AML-193 (cell line): ENCODE data around the gene MXD4.
A peak's percentile ranks its signal among the peaks of the same experiment; 100 is the strongest.

Experiments used
- DNase-seq, 2 experiments: peaks; one replicate each; lab custom pipeline; 2025; lab: John Stamatoyannopoulos, UW

Gene MXD4

GRCh38 chr4:2291705-2292645, 30.1 kb upstream of the MXD4 start:
- DNase-seq, result no peak

DNA sequence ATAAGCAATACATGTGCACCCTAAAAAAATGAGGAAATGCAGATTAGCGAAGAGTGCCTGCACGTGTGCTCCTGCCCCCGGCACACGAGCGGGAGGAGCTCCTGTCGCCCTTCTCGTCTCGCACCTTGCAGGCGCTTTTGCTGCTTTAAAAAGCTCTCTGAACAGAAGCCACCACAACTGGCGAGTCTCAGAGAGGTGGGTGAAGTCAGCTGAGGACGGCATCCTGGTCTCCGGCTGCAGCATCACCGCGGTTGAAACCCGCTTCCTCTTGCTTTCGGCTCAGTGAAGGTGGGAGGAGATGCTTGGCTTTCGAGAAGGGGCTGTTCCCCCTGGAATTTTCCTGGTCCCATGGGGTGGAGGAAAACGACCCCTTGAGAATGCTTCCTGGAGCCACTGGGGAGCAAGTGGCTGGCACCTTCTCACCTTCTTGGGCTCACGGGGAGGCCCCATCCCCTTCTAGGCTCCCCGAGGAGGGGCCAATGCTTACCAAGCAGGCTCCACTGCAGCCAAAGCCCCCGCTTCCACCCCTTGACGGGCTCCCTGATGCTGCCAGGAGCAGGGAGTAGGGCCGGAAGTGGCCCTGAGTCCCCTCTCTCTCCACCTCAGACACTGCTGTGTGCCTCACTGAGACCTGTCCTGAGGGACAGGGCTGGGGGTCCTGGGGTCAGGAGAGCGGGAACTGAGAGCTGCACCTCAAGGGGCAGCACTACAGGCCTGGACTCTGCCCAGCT, 29.2 kb upstream of the MXD4 start:
- no peak for DNase-seq

DNA sequence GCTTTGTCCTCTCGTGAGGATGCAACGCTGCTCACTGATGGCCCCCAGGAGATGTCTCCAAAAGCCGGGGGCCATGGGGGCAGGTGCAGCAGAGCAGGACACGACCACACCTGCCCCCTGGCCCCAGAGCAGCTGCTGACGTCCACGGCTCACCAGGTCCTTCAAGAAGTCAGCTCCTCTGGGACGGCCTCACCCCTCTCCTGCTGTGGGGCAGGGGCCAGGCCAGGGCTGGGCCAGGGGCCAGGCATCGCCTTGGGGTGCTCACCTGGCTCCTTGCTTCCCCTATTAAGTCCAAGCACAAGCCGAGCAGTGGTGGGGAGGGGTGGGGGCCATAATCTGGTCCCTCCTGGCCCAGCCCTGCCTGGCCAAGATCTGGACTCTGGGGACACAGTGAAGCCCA, 28.6 kb upstream of the MXD4 start:
- DNase-seq, result no peak

DNA sequence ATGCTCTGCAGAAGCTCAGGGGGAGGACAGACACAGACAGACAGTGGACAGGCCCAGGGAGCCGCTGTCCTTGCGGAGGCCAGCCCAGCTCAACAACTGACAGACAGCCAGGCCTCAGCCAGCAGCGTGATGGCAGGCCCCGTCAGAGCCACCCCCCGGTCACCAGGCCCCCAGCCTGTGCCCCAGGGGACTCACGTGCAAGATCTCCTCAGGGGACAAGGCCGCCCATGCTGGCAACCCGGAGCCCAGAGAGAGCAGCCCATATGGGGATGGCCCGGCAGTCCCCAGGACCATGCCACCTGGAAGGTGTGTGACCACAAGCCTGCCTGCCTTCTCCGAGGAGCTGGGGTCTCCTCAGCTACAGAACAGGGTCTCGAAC, 28.0 kb upstream of the MXD4 start:
- DNase-seq, result no peak

DNA sequence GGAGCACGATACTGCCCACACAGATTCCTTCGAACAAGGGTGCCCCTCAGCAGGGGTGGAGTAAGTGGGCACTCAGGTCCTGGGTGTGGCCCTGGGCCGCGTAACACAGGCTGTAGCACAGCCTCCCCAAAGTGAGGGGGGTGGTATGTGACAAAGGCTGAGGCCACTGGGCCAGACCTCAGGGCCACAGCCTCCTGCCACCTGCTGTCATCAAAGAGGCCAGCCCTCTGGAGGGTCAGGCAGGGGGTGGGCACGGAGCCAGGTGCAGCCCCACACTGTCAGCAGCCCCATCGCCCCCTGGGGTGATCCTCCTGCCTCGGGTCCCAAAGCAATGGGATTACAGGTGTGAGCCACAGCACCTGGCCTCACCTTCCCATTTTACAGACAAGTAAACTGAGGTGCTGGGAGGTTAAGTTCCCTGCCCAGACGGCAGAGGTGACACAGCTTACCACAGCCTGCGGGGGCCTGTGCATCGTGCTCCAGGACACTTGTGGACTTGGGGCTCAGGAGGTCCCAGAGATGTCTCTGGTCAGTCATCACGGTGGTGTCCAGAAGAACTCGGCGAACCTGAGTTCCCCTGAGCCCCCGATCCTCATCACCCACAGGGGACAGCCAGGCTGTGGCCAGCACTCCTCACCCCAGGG, 27.5 kb upstream of the MXD4 start:
- DNase-seq, result no peak

- DNase-seq, result no peak
Observed at GRCh38 chr4:2288051-2288541, 26.2 kb upstream of the MXD4 start.

DNA sequence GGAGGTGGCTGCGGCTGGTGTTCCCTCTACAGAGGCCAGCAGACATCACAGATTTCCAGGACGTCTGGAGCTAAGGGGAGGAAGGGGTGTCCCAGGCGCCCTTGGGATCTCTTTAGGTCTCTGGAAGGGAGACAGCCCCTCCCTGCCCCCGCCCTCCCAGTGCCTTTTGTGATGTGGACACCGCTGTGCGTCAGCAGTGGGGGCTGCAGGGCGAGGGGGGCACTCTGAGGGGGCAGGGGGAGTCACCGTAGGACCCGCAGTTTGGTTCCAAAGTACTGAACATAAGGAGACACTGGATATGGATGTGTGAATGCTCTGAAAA, 25.6 kb upstream of the MXD4 start:
- DNase-seq, result no peak

GRCh38 chr4:2286904-2287593, 25.1 kb upstream of the MXD4 start:
- no peak for DNase-seq

DNA sequence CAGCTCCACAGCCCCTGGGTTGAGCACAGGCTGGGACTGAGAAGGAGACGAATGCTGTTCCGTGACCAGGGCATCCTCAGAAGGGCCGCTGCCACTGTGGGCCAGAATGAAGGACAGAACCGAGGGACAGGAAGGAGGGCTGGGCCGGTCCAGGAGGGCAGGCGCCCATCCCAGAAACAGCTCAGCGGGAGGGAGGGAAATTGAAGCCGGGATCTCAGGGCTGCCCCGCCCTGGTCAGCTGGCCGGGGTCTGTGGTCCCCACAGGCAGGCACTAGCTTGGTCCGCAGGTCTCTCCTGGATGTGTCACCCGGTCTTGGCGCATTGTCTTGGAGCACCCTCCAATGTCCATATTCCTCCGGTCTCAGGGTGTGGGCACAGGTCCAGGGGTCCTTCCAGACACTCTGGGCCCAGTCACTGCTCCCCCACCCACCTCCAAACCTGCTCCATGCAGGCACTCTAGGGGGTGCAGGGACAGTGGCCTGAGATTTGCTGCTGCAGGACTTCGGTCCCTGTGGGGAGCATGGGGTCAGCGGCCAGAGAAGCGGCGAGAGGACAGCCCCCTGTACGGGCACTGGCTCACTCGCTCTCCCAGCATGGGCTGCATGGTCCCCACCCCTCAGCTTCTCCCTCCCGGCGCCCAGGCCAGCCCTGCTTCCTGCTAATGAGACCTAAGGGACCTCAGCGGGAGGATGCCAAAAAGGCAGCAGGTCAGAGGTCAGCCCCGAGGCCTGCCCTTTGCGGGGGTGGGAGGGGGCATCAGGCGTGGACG, 23.9 kb upstream of the MXD4 start:
- DNase-seq, result no peak

- DNase-seq, result no peak
Observed at GRCh38 chr4:2284934-2285612, 23.2 kb upstream of the MXD4 start.

DNA sequence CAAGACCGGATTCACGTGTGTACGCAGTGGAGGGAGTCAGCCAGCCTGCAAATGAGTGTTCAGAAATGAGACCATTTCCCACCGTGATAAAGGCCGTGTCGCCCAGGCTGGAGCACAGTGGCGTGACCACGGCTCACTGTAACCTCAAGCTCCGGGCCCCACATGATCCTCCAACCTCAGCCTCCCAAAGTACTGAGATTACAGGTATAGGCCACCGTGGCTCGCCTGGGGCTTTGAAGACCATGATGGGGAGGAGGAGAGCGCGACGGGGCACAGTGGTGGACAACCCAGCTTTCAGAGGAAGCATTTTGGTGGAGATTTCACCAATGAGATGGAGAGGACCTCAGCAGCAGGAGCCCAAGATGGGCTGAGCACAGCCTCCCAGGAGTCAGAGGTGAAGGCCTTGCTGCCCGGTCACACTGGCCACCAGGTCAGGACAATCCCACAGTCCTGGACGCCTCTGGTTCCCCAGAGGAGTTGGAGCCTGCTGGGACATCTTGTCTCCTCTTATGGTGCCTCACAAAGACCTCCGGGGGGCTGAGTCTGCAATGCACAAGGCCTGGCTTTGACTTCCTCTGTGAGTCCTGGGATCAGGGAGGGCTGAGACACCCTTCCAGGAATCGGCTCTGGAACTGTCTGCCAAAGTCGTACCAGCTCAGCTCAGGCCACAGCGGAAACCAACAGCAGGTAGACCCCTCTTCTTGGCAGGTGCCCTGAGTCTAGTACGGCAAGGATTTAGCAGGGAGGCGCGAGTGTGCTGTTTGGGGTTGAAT, 22.4 kb upstream of the MXD4 start:
- no peak for DNase-seq

DNA sequence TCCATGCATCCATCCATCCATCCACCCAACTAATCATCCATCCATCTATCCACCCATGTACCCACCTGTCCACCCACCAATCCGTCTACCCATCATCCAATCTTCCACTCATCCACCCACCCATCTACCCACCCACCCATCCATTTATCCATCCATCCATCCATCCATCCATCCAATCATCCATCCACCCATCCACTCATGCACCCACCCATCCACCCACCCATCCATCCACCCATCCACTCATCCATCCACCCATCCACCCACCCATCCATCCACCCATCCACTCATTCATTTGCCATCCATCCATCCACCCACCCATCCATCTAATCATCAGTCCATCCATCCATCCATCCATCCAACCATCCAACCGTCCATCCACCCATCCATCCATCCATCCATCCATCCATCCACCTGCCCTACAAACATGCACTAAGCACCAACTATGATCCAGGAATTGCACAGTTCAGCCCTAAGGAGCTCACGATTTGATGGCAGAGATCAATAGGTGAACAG, 21.3 kb upstream of the MXD4 start:
- DNase-seq, result no peak

DNA sequence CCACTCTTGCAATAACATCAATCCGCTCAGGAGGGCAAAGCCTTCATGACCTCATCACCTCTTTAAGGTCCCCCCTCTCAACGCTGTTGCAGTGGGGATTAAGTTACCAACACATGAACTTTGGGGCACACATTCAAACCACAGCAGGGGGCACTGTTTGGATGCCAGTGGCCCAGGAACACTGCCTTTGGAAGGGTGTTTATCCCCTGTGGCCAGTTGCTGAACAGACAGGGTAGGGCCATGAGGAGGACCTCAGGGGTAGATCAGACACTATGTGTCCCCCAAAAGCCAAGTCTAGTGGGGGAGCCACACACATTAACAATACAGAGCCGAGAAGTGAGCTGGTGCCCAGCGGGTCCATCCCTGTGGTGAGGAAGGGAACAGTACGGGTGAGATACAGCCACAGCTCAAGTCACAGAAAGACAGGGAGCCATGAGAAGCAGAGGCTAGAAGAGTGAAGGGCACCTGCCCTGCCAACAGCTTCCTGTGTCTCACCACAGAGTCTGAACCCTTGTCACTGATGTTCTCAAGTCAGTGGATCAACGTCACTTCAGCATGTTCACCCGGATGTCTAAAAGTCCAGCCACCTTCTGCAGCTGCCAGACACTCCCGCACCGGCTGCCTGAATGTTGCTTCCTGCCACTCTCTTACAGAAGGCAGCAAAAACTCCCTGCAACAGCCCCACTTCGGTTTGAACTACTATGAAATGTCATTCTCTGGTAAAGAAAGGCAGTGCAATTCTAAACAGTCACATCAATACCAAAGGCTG, 19.9 kb upstream of the MXD4 start:
- DNase-seq, result peak in 1 of 2 experiments; percentile 4

DNA sequence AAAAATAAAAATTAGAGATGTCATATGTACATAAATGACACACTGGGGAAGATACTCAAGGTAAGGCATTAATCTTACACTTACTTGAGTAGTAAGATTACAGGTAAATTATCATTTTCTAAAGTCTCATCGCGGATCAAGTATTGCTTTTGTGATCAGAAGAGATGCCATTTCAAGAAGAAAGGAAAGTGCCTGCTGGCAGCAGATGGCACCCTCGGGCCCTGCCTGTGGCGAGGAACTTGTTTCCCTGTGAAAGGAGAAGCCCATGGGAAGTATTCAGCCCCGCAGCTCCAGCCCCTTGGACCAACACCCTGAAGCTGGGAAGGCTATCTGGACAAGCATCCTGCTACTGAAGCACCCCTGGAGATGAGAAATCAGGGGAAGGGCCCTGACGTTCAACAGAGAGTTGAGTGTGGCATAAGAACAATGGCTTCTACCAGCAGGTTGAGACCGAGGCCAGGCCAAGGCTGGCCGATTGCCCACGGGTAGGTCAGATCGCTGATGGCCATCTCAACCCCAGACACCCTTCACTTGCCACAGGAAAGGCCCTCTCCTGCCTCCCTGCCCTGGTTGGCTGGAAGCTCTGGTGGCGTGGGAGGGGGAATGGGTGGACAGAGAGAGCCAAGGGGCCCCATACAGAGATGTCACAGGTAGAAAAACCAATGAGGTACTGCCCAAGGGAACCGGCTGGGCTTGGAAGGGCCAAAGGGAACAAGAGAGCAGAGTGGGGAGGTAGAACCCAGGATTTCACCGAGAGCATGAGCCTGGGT, 18.8 kb upstream of the MXD4 start:
- no peak for DNase-seq

GRCh38 chr4:2277956-2278355, 16.0 kb upstream of the MXD4 start:
- DNase-seq, result no peak

DNA sequence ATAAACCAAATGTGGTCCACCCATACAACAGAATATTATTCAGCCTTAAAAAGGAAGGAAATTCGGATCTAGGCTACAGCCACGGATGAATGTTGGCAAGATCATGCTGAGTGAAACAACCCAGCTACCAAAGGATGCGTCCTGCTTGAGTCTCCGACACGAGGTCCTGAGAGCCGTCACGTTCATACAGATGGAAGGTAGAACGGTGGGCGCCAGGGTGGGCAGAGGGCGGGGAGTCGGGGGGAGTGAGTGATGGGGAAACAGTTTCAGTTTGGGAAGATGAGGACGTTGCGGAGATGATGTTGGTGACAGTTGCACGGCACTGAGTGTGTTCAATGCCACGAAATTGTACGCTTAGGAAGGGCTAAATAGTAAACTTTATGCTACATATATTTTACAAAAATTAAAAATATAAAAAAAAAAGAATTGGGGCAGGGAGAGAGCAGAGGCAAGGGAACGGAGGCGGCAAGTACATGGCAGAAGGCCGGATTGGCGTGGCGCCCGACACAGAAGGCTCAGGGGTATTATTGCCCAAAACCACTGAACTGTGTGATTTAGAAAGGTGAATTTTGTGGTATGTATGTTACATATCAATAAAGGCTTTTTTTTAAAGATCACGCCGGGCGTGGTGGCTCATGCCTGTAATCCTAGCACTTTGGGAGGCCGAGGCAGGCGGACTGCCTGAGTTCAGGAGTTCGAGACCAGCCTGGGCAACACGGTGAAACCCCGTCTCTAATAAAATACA, 14.8 kb upstream of the MXD4 start:
- no peak for DNase-seq

- DNase-seq, result no peak
Observed at GRCh38 chr4:2275546-2276251, 13.8 kb upstream of the MXD4 start.
